ENCODE data around the gene MORC2.

The MORC2 gene

DNA sequence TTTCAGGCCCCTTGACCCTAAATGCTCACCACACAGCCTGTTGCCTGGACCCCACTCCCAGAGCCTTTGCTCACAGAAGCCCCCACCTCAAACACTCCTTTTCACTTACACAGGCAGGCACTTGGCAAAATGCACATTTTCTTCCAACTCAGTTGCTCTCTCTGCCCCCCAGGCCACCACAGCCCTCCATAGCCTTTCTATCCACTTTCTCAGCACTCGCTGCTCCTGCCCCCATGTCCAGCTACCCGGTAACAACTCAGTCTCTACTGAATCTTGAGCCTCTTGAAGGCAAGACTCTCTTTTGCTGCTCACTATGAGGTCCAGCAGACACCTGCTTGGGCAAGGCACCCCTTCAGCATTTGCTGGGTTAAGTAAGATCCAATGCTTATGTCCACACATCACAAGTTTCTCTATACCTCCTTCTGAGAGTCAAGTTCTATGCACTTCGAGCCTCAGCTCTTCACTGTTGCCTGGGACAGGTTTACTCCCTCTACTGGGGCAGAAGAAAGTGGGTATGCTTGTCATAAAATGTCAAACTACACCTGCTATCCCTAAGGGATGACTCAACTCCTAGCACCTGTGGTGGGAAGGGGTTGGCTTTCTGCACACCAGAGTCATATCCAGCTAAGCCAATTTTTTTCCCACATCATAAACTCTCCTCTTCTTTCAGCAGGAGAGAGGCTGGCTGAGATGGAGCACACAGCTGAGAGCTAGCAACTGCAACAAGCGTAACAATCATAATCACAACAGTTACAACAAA lies 36.9 kb downstream of the MORC2 start:
- DNase-seq (ENCODE audit: low read depth, low spot score) = no peak
- H3K4me3 ChIP-seq (ENCODE audit: low read depth, low read length) = no peak overlapping the region
- ChIA-PET CTCF (interaction anchor here (0.7 to 4.4 kb wide), 5 partner anchors 10 to 218 kb away, joined by 3 to 46 read pairs (median 4); no protein-coding TSS in a partner anchor), POLR2A (no interaction called here)
- TF ChIP-seq, protein P1, sequence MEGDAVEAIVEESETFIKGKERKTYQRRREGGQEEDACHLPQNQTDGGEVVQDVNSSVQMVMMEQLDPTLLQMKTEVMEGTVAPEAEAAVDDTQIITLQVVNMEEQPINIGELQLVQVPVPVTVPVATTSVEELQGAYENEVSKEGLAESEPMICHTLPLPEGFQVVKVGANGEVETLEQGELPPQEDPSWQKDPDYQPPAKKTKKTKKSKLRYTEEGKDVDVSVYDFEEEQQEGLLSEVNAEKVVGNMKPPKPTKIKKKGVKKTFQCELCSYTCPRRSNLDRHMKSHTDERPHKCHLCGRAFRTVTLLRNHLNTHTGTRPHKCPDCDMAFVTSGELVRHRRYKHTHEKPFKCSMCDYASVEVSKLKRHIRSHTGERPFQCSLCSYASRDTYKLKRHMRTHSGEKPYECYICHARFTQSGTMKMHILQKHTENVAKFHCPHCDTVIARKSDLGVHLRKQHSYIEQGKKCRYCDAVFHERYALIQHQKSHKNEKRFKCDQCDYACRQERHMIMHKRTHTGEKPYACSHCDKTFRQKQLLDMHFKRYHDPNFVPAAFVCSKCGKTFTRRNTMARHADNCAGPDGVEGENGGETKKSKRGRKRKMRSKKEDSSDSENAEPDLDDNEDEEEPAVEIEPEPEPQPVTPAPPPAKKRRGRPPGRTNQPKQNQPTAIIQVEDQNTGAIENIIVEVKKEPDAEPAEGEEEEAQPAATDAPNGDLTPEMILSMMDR (IDR thresholded peaks at IDR 0.05; ENCODE audit: insufficient read depth, low read length, missing control alignments) = no peak

DNA sequence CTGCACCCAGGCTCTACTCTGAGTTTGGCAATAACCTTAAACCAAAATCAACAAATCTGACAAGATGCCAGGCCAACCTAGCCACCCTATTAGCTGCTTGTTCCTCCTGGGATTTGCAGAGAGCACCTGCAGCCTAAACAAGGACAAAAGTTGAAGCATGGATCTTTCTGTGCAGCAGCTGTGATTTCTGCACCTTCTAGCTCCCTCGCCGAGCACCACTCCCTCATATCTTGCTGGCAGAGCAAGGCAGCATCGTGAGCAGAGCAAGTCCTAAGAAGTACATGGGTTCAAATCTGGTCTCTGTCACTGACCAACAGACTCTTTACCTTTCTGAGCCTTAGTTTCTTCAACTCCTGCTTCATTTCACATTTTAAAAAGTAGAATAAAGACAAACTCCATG lies 38.3 kb downstream of the MORC2 start:
- TF ChIP-seq, protein P1 (IDR thresholded peaks at IDR 0.05; ENCODE audit: insufficient read depth, low read length, missing control alignments) = no peak
- DNase-seq (ENCODE audit: low read depth, low spot score) = no peak
- CTCF ChIA-PET = interaction anchor here (0.9 to 4.4 kb wide), 5 partner anchors 9 to 296 kb away, joined by 3 to 46 read pairs (median 5); no protein-coding TSS in a partner anchor
- H3K4me3 ChIP-seq (ENCODE audit: low read depth, low read length) = no peak overlapping the region
- POLR2A ChIA-PET = no interaction called here

DNA sequence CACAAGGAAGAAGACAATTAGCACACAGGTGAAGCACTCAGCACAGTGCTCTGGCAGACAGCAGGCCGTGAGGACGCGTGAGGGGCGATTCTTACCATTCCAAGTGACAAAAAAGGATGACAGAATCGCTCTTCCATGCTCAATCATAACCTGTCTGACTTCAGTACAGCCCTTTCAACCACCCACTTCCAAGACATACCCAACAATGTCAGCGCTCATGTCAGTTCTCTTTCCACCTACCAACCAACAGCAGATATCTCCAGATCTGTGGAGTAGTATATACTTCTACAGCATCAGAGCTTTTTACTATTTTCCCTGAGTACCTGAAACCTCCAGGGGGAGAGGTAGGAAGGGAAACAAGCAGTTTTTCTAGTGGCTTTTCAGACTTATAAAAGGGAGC lies 40.2 kb downstream of the MORC2 start:
- no peak overlapping the region for H3K4me3 ChIP-seq (ENCODE audit: low read depth, low read length)
- TF ChIP-seq, protein P1 (IDR thresholded peaks at IDR 0.05; ENCODE audit: insufficient read depth, low read length, missing control alignments) = no peak
- POLR2A ChIA-PET = no interaction called here
- DNase-seq (ENCODE audit: low read depth, low spot score) = no peak
- CTCF ChIA-PET = interaction anchor here (0.7 to 1.1 kb wide), 2 partner anchors 9 to 174 kb away, joined by 3 to 4 read pairs; no protein-coding TSS in a partner anchor

DNA sequence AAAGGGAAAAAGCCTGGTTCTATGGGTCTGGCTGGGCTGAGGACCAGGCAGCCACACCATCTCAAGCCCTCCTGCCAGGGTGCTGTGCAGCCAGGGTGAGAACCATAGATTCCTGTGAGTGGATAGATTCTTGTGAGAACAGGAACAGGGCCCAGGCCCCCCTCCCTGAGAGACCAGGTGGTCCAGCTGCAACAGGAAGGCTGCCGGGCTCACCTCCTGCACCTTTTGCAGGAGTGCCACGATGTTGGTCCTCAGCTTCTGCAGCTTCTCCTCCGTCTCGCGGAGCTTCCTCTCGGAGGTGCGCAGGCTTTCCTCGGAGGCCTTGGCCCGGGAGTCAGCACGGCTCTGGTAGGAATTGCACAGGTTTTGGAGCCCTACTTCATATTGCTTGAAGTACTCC lies 40.8 kb downstream of the MORC2 start:
- no peak for DNase-seq (ENCODE audit: low read depth, low spot score)
- H3K4me3 ChIP-seq (ENCODE audit: low read depth, low read length) = no peak overlapping the region
- CTCF ChIA-PET = interaction anchor here (0.7 kb wide), 1 partner anchor 8 kb away, joined by 4 read pairs; no protein-coding TSS in a partner anchor
- POLR2A ChIA-PET = no interaction called here
- TF ChIP-seq, protein P1 (IDR thresholded peaks at IDR 0.05; ENCODE audit: insufficient read depth, low read length, missing control alignments) = no peak

DNA sequence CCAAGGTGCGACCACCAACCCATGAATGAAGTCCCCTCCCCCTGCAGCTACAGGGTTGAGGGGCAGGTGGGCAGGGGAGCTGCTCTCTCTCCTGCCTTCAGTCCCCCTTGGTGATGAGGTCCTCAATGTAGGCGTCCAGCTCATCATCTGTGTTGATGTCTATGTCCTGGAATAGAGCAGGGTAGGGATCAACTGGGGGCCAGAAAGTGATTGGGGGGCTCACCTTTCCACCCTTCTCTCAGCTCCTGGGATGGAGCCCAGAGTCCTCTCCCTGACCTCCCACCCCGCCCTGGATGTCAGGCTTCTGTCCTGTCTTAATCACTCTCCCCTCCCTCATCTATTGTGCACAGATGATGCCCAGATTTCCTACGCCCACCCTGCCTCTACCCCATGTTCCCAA lies 41.9 kb downstream of the MORC2 start:
- TF ChIP-seq, protein P1 (IDR thresholded peaks at IDR 0.05; ENCODE audit: insufficient read depth, low read length, missing control alignments) = no peak
- ChIA-PET CTCF (interaction anchor here (0.7 to 14.1 kb wide), 3 partner anchors 164 to 292 kb away, joined by 3 to 568 read pairs (median 3); partner anchors contain the start of gene SELENOM), POLR2A (no interaction called here)
- DNase-seq (ENCODE audit: low read depth, low spot score) = no peak
- H3K4me3 ChIP-seq (ENCODE audit: low read depth, low read length) = no peak overlapping the region

DNA sequence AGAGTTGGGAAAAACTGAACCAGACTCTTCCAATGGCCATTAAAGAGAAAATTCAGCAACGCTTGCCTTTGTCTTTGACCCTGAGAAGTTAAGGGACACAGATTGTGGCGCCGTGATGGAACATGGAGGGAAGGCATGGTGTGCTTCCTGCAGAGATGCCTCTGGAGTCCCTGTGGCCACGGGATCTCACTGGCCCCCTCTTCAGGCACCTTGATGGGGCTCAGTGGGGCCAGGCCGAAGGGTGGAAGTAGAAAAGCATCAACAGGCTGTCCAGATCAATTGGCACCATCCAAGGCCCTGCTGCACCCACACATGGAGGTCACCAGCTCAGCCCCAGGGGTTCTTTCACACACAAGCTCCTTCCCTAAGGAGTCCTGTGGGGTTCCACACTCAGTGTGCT lies 42.9 kb downstream of the MORC2 start:
- TF ChIP-seq, protein P1 (IDR thresholded peaks at IDR 0.05; ENCODE audit: insufficient read depth, low read length, missing control alignments) = no peak
- POLR2A ChIA-PET = interaction anchor here (1.0 kb wide), 1 partner anchor 291 kb away, joined by 3 read pairs; no protein-coding TSS in a partner anchor
- no peak overlapping the region for H3K4me3 ChIP-seq (ENCODE audit: low read depth, low read length)
- CTCF ChIA-PET = interaction anchor here (14.1 kb wide), 1 partner anchor 163 kb away, joined by 568 read pairs; no protein-coding TSS in a partner anchor
- no peak for DNase-seq (ENCODE audit: low read depth, low spot score)

Data from AG04449 (cell line).